Adrenal gland (tissue), 5 donors: Measurements from ENCODE around the gene SLIT3.

Source experiments
- CTCF ChIP-seq, 6 experiments: fragments of 450-650 bp in 4 of 6; fragments of 200-600 bp in 2 of 6; sonication (generic) in 1 of 6; IDR thresholded peaks; 1 replicate in 5 of 6; 2 replicates in 1 of 6; pipeline versions ENCODE4 v1.5.1 to v1.8.0; 2016 to 2021; ENCODE audit warnings: antibody characterized with exemption in 6 of 6, mild to moderate bottlenecking in 2 of 6, moderate library complexity in 1 of 6
- POLR2A ChIP-seq, 2 donors: fragments of 450-650 bp; IDR thresholded peaks; one replicate each; pipeline ENCODE4 v1.6.1; 2017; ENCODE audit warnings: antibody characterized with exemption in 2 of 2, mild to moderate bottlenecking in 2 of 2, moderate library complexity in 1 of 2
- donor health status: DM: no; HTN: no; CAD: no.

- TF ChIP-seq CTCF (IDR thresholded peaks at IDR 0.05) (no peak), POLR2A (IDR thresholded peaks at IDR 0.05) (no peak)
Observed at GRCh38 chr5:169083394-169084018, 217.4 kb downstream of the SLIT3 start.
